NCI-H2081 (cell line): ENCODE results near the gene SWAP70.

ENCODE experiments used
- DNase-seq, 2 experiments: peaks; one replicate each; lab custom pipeline; 2025; lab: John Stamatoyannopoulos, UW

Gene SWAP70

DNA sequence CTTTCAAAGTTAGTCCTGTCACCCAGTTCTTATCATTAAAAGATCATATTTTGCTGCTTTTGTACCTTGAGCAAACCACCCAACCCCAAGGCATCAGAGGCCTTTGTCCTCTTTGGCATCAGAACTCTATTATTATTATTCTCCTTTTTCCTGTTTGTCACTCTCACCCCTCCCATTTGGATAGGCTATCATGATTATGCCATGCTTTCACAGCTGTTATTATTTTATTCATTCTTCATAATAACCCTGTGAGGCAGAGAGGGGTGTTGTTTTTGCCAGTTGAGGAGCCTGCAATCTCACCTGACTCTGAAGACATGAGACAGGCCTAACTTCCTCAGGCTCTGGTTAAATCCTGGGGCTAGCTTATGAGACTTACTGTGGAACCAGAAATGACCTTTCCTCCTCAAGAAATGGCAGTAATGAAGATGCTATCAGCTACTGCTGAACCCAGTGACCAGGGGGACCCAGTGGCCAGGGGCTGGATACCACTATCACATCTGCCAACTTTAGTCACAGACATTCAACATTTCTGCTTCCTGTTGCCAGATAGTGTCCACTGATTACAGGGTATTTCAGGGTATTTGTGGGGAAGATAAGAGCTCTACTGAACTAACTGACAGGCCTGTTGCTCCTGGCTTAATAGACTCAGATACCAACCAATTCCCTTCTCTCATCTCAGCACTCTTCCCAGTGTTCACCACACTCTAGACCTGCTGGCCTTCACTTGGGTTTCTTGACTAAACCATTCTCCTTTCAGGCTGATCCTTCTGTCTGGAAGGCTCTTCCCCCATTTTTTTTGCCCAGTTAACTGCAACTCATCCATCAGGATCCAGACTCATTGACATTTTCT is 11.8 kb upstream of the SWAP70 start:
- no peak for DNase-seq

DNA sequence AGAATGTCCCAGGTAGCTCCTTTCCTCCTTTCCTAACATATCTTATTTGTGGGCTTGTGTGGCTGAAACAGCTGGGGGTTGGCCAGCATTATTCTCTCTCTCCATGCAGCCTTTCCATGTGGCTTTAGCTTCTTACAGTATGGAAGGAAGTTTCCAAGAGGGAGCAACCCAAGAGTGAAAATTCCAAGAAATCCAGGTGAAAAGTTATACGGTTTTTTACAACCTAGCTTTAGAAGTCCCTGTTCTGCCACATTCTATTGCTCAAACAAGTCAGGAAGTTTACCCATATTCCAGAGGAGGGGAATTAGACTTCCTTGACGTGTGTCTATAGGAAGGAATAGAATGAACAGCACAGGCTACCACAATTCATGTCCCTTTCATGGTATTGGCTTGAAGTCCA is 10.0 kb upstream of the SWAP70 start:
- no peak for DNase-seq

DNA sequence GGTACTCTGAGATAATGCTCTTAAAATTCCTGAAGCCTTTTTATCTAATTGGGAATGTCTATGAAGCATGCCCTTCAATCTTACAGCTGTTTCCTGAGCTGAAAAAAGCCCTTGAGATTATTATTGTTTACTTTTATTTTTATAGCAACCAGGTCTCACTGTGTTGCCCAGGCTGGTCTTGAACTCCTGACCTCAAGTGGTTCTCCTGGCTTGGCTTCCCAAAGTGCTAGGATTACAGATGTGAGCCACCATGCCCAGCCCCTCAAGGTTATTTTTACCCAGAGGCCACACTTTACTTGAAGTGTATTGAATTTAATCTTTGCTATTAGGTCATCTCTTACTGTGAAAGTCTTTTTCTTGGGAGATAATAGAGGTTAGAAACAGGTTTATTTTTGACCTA is 7.0 kb upstream of the SWAP70 start:
- no peak for DNase-seq

DNA sequence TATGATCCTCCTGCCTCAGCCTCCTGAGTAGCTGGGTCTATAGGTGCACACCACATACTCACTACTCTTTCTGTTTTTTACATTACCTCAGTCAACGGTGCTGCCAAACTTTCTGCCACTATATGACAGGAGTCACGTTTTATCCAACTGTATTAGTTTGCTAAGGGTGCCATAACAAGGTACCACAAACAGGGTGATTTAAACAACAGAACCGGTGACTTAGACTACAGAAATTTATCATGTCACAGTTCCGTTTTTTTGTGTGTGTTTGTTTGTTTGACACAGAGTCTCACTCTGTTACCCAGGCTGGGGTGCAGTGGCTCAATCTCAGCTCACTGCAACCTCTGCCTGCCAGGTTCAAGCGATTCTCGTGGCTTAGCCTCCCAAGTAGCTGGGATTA is 6.3 kb upstream of the SWAP70 start:
- DNase-seq, result no peak

DNA sequence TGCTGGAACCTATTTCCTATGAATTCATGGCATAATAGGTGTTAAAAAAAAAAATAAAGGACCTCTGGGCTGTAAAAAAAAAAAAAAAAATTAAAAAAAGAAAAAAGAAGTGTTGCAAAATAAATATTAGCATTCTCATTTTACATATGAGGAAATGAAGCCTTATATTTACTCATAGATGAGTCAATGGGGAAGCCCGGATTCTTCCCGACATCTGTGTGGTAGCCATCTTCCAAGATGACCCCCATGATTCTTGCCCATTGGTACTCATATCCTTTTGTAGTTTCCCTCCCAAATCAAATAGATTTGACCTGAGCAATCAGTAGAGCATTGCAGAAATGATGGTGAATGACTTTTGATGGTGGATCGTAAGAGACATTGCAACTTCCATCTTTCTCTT is 3.0 kb upstream of the SWAP70 start:
- no peak for DNase-seq

DNA sequence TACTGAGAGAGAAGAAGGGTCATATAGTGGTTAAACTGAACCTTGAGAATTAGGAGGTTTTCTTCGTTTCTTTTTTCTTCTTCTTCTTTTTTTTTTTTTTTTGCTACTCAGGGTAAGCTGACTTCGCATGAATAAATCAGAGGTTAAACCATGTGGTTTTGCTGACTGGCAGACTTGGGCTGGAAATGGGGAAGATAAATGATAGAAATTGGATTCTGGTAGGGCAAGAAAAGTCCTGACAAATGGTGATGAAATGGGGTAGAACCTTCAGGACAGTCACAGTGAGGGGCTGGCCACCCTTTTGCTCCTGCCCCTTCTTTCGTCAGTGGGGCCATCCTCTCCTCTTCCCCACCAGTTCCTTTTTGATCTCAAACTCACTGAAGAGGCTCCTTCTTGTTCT is 1.6 kb upstream of the SWAP70 start:
- no peak for DNase-seq

DNA sequence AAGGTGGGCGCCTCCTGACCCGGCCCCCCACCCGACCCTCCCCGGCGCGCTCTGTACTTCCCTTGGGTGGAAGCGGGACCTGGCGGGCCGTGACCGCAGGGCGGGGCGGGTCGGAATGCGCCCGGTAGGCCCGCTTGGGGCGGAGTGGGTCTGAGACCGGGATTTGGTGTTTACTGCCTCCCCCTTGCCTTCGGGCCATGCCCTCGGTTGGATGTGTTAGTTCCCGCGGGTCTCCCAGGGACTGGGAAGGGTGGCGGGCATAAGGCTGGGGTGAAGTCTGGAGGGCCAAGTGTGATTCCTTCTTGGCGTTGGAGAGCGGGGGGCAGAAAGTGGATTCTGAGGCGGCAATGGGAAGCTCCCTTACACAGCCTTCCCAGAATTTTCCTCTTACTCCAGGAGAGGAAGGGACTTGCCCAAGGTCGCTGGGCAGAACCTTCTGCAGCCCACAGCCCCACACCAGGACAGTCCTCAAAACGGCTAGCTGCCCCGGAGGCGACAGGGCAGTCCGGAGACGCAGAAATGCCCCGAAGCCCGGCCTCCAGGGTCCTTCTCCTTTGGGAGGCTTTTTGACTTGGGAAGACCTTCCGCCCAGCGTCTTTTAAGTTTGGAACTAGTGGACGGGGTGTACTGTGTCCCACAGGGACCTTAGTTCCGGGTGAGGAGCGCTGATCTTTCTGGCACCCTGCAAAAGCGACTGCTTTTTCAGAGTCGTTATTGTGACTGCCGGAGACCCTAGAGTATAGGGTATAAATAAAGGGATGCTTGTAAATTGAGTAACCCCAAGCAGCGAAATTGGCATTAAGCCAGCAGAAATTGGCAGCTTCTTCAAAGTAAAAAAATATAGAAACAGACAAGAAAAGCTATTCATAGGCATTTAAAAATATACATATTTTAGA is 647 bp downstream of the SWAP70 start:
- peak in 1 of 2 experiments; percentile 27 for DNase-seq

DNA sequence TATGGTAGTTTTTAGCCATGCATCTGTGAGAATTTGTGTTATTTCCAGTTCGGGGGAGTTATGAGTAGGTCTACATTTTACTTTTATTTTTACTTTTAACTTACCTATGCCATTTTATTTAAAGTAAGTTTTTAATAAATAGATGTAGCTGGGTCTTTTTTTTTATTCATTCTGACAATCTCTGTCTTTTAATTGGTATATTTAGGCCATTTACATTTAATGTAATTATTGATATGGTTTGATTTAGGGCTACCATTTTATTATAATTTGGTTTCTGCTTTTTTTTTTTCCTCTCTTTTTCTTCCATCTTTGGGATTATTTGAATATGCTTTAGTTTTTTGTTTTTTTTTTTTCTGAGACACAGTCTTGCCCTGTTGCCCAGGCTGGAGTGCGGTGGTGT is 1.9 kb downstream of the SWAP70 start:
- no peak for DNase-seq

DNA sequence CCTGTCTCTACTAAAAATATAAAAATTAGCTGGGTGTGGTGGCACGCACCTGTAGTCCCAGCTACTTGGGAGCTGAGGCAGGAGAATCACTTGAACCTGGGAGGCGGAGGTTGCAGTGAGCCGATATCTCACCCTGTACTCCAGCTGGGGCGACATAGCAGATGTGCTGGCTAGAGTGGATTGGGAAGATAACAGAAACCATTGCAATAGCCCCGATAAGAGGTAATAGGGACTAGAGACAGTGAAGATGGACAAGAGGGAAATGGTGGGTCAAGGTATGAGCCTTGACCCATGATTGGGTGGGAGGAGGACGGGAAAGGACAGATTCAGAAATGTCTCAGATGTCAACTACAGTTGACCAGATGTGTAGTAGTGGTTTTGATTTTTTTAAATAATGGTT is 6.1 kb downstream of the SWAP70 start:
- DNase-seq, result no peak

DNA sequence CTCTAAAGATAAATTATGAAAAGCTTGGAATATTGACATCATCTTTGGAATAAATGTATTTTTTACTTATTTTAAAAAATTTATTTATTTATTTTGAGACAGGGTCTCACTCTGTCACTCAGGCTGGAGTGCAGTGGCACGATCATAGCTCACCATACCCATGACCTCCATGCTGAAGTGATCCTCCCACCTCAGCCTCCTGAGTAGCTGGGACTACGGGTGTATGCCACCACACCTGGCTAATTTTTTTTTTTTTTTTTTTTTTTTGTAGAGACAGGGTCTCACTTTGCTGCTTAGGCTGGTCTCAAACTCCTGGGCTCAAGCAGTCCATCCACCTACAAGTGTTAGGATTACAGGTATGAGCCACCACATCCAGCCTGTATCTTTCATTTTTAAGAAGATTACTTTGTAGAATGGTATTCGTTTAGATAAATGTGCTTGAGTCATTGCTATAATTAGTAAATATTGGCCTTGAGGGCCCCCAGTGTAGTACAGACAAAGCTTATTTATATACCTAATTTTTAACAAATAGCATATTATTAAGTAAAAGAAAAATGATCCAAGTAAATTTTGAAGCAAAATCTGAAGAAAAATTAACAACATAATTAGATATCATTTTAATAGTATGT is 8.5 kb downstream of the SWAP70 start:
- DNase-seq, result no peak

DNA sequence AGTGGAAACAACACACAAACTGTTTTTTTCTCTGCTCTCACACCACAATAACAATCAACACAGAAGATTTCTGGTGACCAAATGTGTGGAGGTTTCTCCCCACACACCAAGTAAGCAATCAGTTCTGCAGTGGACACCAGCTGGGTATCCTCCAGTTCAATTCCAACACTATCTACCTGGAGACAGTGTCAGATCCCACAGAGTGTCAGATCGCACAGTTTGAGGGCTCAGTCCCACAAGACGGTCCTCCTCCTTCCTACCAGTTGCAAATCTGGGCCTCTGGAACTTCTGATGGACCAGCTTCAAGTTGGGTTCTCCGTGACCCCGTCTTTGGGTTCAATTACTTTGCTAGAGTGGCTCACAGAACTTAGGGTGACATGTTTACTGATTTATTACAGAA is 9.0 kb downstream of the SWAP70 start:
- no peak for DNase-seq

DNA sequence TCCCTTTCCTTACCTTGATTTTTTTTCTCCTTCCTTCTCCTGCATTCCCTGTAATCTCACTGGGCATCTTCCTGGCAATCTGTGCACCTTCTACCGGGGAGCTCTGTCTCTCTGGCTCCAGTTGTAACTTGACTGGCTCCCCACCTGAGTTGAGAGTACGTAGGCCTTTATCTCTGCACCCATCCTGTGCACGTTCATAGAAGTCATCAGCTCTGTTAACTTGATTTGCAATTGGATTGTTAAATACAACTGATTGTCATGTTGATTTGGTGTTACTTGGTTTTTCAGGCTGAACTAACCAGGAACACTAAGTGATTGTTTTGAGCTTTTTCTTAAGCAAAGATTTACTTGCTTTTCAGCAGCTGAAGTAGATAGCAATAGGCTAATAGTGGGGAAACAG is 11.8 kb downstream of the SWAP70 start:
- DNase-seq, result no peak

DNA sequence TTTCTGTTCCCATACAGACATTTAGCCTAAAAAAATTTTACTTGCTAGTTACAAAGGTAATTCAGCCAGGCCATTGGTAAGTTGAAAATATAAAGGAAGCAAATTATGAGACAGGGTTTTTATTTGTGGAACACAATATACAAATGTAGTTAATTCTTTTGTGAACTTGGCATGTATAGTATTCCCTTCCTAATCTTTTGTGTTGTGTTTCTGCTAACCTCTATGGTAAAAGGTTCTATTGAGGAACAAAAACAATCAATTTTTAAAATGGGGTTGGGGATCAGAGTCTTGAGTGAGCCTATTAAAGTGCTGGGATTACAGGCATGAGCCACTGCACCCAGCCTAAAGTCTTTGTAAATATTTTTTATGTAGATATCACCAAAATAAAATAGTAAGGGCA is 14.1 kb downstream of the SWAP70 start:
- DNase-seq, result no peak

DNA sequence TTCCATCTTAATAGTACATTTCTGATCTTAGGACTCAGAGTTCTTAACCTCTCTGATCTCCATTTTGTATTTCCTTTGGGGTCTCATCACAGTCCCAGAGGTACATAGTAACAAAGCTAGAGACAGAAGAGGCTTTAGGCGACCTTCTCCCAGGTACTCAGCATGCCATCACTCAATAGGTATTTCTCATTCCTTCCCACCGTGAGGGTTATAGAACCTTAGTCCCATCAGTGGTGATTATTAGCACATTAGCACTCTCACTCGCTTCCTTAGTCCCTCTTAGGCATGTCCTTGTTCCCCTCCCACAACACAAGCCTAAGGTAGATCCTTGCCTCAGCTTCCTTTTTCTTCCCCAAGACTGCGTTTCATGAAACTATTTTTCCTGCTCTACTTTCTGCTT is 14.7 kb downstream of the SWAP70 start:
- DNase-seq, result no peak

DNA sequence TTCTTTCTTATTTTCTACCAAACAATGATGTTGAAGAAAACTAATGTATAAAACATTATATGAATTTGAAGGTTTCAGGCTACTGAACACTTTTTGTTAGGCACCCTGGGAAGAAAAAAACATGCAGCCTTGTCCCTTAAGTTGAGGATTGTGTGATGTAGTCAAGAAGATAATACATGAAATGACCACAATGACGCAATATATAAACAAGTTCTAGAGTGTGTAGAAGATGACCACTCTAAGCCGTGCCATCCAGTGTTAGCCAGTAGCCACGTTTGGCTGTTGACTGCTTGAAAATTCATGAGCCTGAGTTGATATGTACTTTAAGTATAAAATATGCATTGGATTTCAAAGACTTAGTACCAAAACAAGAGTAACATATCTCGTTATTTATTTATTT is 16.2 kb downstream of the SWAP70 start:
- no peak for DNase-seq

DNA sequence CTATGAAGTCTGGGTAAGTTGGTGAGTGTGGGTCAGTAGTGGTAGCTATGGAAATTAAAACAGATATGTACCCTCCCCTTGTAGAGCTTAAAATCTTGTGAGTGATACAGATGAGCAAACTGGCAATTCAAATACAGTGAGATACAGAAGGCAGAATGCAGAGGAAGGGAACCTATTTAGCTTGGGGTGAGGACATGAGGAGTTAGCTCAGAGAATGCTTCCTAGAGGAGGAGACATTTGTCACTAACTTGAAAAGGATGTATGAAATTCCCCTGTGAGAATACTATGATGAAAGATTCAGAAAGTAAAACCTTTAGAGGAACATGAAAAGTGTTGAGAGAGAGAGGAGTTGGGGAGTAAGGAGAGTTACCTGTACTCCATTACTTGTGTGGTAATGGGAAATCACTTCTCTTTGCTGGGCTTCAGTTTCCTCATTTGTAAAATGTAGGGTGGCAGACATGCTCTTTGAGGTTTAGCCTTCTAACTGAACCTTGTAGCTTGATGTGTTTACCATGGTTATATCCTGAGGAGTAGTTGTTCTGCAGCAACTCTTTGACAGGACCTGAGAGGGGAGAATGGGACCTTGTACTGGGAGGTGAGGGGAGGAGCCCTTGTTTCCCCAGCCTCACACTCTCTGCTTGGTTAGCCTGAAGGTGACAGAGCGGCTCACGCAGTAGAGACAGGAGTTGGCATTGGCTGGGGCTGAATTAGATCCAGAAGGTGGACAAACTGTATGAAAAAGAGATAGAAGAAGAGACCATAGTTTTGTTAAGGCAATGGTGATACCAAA is 17.9 kb downstream of the SWAP70 start:
- no peak for DNase-seq

DNA sequence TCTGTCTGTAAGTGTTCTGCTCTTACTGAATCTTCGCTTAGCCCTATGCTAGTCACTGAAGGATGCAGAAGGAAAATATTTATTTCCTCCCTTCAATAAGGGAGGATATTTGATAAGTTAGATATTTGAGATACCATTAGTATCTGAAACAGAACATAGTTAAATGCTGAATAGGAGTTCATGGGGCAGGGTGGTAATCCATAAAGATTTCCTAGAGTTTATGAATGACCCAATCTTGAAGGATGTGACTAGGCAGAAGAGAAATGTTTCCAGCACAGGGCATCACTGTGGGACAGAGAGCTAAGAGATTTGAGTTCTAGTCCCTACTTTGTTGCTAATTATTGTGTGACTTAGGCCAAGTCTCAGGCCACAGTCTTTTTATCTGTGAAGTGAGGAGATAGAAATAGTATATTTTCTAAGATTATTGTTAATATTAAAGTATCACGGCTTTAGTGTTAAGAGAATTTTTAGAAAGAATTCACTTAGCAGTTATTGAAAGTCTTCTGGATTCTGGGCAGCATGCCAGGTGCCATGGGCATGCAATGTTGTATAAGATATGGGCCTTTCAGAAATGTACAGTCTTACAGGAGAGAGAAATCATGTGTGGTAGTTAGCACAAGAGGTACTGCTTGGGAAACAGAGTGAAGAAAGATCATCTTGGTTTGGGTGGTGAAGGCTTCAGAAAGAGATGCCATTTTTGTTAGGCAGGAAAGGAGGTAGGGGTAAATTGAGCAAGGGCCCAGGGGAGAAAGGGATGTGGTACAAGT is 24.0 kb downstream of the SWAP70 start:
- no peak for DNase-seq

DNA sequence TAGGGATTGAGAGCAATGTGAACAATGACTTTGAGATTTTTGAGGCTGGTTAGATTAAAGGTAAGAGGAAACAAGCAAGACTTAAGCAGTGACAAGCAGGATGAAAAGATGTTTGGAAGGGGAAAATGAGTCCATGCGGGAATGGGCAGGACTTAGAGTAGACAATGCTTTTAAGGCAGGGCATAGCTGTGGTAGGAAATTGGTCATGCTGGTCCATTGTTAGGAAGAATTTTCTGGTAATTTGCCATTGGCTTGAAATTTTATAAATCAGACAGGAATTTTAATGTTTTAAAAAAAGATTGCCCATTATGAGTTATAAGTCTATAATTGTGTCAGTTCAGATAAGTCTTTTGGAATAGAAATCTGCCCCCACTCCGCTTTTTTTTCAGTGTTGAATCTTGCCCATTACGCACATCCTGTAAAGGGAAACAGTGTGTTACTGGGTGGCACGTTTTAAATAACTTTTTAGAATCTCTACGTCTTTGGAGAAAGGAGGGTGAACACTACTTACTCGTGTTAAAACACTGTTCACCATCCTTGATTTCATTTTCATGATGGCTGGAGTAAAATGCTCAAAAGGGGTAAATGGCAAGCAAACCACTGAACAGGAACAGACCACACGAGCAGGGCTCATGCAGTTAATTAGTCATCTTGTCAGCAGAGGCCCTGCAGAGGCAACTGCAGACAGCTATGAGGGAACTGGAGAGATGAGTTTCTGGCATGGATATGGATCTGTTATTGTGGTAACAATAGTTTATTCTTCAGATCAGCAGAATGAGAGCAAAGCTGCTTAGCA is 25.0 kb downstream of the SWAP70 start:
- no peak for DNase-seq

DNA sequence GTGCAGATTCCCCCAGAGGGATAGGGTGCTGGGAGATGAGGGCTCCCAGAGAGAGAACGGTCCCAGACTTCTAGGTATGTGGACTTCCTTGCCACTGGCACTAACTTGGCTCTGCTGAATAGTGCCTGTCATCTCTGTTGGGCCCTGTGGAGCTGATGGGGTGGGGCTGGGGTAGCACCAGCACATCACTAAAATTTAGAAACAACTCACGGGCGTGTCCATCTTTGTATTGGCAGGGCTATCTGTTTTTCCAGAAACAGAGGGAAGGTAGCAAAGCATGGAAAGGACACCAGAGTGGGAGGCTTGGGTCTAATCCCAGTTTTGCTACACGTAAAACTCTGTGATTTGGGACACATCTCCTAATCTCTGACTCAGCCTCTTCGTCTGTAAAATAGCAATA is 25.8 kb downstream of the SWAP70 start:
- DNase-seq, result no peak

DNA sequence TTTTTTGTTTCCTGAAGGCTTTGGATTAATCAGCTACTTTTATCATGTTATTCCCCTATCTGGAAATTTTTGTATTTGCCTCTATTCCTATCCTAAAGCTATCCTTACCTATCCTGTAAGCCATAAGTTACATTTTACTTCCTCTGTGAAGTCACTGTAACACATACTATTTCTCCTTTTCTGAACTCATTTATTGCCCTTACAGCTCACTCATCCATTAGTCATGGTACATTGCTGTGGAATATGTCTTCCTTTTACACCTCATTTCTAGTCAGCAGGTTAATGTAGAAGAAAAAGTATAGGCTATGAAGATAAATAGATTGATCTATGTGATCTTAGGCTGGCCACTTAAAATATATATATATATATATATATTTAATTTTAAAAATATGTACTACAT is 28.0 kb downstream of the SWAP70 start:
- no peak for DNase-seq
